GM21529 (cell line): ENCODE measurements around the gene HADHA.

Experiments
- ATAC-seq: cut with Tn5 transposase; IDR thresholded peaks from one replicate; pipeline ENCODE4 v1.9.1; 2021; ENCODE audit not compliant: unreplicated experiment

The HADHA gene

GRCh38 chr2:26144953-26145680 is 99.3 kb downstream of the HADHA start:
- no peak for ATAC-seq

GRCh38 chr2:26144031-26144430 is 100.4 kb downstream of the HADHA start:
- no peak for ATAC-seq

DNA sequence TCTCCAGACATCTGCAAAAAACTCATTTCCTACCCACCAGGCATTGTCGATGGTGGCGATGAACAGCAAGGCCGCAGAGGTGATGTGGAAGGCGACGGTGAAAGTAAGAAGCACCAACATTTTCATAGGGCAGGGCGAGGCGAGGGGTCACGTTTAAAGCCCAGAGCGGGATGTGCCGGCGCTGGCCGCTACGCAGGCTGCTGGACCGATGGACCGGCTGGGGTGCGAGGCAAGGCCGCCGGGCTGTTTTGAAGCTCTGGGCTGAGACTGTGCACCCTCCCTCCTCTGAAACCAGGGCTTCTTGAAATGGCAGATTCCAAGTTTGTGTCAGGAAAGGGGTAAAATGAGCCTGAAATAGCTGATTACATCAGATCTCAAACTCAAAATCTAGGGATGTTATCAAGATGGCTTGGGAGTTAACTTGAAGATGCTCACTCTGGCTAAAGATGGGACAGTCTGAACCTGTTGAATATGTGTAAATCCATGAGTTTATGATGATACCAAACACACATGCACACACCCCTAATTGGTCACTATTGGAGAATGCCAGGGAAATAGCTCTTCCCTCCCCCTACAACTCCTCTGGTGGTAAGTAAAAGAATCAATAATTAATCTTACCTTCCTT is 103.2 kb downstream of the HADHA start:
- ATAC-seq: no peak
